HepG2 (cell line): ENCODE data around the gene TLE2. TPM values are rescaled to one million over a fixed set of nuclear protein-coding genes. Genes with fewer than 3 reads are reported as not detected.

Source experiments
- ARNT2 ChIP-seq: sonication (generic); formaldehyde crosslinking; IDR thresholded peaks from 2 replicates; pipeline ENCODE4 v1.8.0; 2022; ENCODE audit warnings: mild to moderate bottlenecking, low read depth, missing genetic modification reagents, moderate library complexity
- ATF7-NPFF ChIP-seq: sonication (generic); formaldehyde crosslinking; IDR thresholded peaks from 2 replicates; pipeline ENCODE4 v1.8.1; 2023; ENCODE audit warnings: mild to moderate bottlenecking, low read depth, missing genetic modification reagents, moderate library complexity
- CENPT ChIP-seq: sonication (generic); formaldehyde crosslinking; IDR thresholded peaks from 2 replicates; pipeline ENCODE4 v1.8.0; 2022; ENCODE audit warnings: low read depth, mild to moderate bottlenecking, moderate library complexity, missing genetic modification reagents
- GABPA ChIP-seq, 2 experiments: IDR thresholded peaks; 2 replicates each; pipeline ENCODE4 v1.6.1; 2011 to 2016; ENCODE audit warnings: low read depth in 2 of 2, low read length in 1 of 2, missing biosample characterization in 1 of 2, missing genetic modification characterization in 1 of 2
- GMEB2 ChIP-seq: IDR thresholded peaks from 2 replicates; pipeline ENCODE4 v1.6.1; 2016; ENCODE audit warnings: missing biosample characterization, missing genetic modification reagents, low read depth
- NR2F6 ChIP-seq, 2 experiments: IDR thresholded peaks; 2 replicates each; pipeline ENCODE4 v1.6.1; 2016; ENCODE audit warnings: antibody characterized with exemption in 1 of 2, mild to moderate bottlenecking in 1 of 2
- SP2 ChIP-seq: sonication (generic); formaldehyde crosslinking; IDR thresholded peaks from 2 replicates; pipeline ENCODE4 v1.5.1; 2020; ENCODE audit warnings: mild to moderate bottlenecking, missing genetic modification reagents
- ZGPAT ChIP-seq: IDR thresholded peaks from 2 replicates; pipeline ENCODE4 v1.6.1; 2016; ENCODE audit warnings: mild to moderate bottlenecking
- ZNF337 ChIP-seq: sonication (generic); formaldehyde crosslinking; IDR thresholded peaks from 2 replicates; pipeline ENCODE4 v1.5.1; 2020; ENCODE audit warnings: missing genetic modification reagents, low read depth, mild to moderate bottlenecking, borderline replicate concordance
- ZNF446 ChIP-seq: sonication (generic); formaldehyde crosslinking; IDR thresholded peaks from 2 replicates; pipeline ENCODE4 v1.5.0; 2020; ENCODE audit warnings: mild to moderate bottlenecking, missing genetic modification reagents
- ZNF687 ChIP-seq: sonication (generic); formaldehyde crosslinking; IDR thresholded peaks from 2 replicates; pipeline ENCODE4 v1.5.1; 2020; ENCODE audit warnings: mild to moderate bottlenecking, missing genetic modification reagents, moderate library complexity
- ZUFSP ChIP-seq: sonication (generic); formaldehyde crosslinking; IDR thresholded peaks from 2 replicates; pipeline ENCODE4 v1.9.0; 2021; ENCODE audit warnings: missing genetic modification reagents, mild to moderate bottlenecking, borderline replicate concordance
- polyA plus RNA-seq, 8 experiments: library from polyadenylated mRNA; depleted of rRNA in 3 of 8; stranded (reverse) in 7 of 8; unstranded in 1 of 8; fragments of >200 nt; fragmentation: Illumina TruSeq in 4 of 8; extraction: Trizol in 4 of 8; gene quantifications; 2 replicates each; pipeline versions ENCODE4 v1.2.1 to v1.2.3, GENCODE V29; 2011 to 2016; ENCODE audit warnings: low read depth in 4 of 8, missing spikeins in 1 of 8, mixed read lengths in 1 of 8; ENCODE audit not compliant: insufficient read depth in 1 of 8
- total RNA-seq, 5 experiments: library from RNA; depleted of rRNA; stranded (reverse); fragments of >200 nt; fragmentation: Illumina TruSeq; extraction: Trizol; gene quantifications; 2 replicates each; pipeline ENCODE4 v1.2.3, GENCODE V29; 2016; ENCODE audit warnings: low read depth in 1 of 5
- TF ChIP-seq, protein P1 (sequence below): sonication (generic); formaldehyde crosslinking; IDR thresholded peaks from 2 replicates; pipeline ENCODE4 v1.4.0; 2020; ENCODE audit warnings: missing genetic modification reagents
- TF ChIP-seq, protein P2 (sequence below), 2 experiments: sonication (generic) in 1 of 2; formaldehyde crosslinking in 1 of 2; IDR thresholded peaks; 2 replicates each; pipeline versions ENCODE4 v1.5.1 to v1.6.1; 2011 to 2020; ENCODE audit warnings: borderline replicate concordance in 1 of 2, low read depth in 1 of 2, low read length in 1 of 2, mild to moderate bottlenecking in 1 of 2, missing genetic modification reagents in 1 of 2, moderate library complexity in 1 of 2

The TLE2 gene
- total and polyA plus RNA-seq, 2 of the 13 experiments (the other 11 are each of a cell fraction or from before 2014, with no cell fraction given), result 0.07 to 0.81 TPM

- TF ChIP-seq ZUFSP (CRISPR knock-in tag) (no peak), ZGPAT (CRISPR knock-in tag) (peak; percentile 87), GMEB2 (CRISPR knock-in tag) (no peak), SP2 (CRISPR knock-in tag) (peak; percentile 76), NR2F6 (IDR thresholded peaks at IDR 0.05) (peak; percentile 72), NR2F6 (CRISPR knock-in tag; IDR thresholded peaks at IDR 0.05) (peak; percentile 77), ZNF337 (CRISPR knock-in tag) (no peak), ZNF446 (CRISPR knock-in tag) (no peak), ARNT2 (CRISPR knock-in tag) (peak; percentile 89), CENPT (CRISPR knock-in tag) (0 out of 2 replicates have a peak, but pooled peaks have one; percentile 35), ATF7-NPFF (CRISPR knock-in tag) (peak; percentile 80; the same call in 1 of the 2 replicates), GABPA (IDR thresholded peaks at IDR 0.05; ENCODE audit: low read depth, low read length) (peak; percentile 24; the same call in 1 of the 2 replicates), GABPA (CRISPR knock-in tag; IDR thresholded peaks at IDR 0.05; ENCODE audit: low read depth) (peak; percentile 57; the same call in 1 of the 2 replicates), ZNF687 (CRISPR knock-in tag) (peak; percentile 70)
- TF ChIP-seq, protein P1, sequence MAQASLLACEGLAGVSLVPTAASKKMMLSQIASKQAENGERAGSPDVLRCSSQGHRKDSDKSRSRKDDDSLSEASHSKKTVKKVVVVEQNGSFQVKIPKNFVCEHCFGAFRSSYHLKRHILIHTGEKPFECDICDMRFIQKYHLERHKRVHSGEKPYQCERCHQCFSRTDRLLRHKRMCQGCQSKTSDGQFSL (CRISPR knock-in tag), result peak; percentile 88
- TF ChIP-seq, protein P2, sequence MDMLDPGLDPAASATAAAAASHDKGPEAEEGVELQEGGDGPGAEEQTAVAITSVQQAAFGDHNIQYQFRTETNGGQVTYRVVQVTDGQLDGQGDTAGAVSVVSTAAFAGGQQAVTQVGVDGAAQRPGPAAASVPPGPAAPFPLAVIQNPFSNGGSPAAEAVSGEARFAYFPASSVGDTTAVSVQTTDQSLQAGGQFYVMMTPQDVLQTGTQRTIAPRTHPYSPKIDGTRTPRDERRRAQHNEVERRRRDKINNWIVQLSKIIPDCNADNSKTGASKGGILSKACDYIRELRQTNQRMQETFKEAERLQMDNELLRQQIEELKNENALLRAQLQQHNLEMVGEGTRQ (IDR thresholded peaks at IDR 0.05; ENCODE audit: low read depth, low read length), result peak; percentile 88
- TF ChIP-seq, protein P2 (CRISPR knock-in tag; IDR thresholded peaks at IDR 0.05; ENCODE audit: borderline replicate concordance), result peak; percentile 89; the same call in 1 of the 2 replicates
Observed at GRCh38 chr19:2977001-2977745, 51.9 kb downstream of the TLE2 start, which contains the start of gene TLE6 (continued).
